Frontal cortex (tissue), 4 donors: ENCODE data around the gene BMPR1A. TPM values are rescaled to one million over a fixed set of nuclear protein-coding genes. Genes with fewer than 3 reads are reported as not detected.
"Not testable (repeated sequence)": the region's sequence is repeated elsewhere in the genome, so short reads cannot be mapped to it uniquely, and the experiment has no call there.

ENCODE experiments used
- DNase-seq, 2 donors: peaks; one replicate each; pipeline ENCODE4 v3.0.0; 2012; ENCODE audit warnings: low spot score in 2 of 2
- FAIRE-seq: peaks from 2 replicates; lab custom pipeline; 2012; peaks lifted over from hg19 to GRCh38; lab: Jason Lieb, UNC
- total RNA-seq: library from RNA; depleted of rRNA; stranded (reverse); fragments of >200 nt; gene quantifications from one replicate; pipeline ENCODE4 v1.2.3, GENCODE V29; 2014
- donor health status: control.
- donor health status: control.
- donor health status: control.

The BMPR1A gene
- total RNA-seq, 1 donor from 2014 or later: 46.5 TPM

DNA sequence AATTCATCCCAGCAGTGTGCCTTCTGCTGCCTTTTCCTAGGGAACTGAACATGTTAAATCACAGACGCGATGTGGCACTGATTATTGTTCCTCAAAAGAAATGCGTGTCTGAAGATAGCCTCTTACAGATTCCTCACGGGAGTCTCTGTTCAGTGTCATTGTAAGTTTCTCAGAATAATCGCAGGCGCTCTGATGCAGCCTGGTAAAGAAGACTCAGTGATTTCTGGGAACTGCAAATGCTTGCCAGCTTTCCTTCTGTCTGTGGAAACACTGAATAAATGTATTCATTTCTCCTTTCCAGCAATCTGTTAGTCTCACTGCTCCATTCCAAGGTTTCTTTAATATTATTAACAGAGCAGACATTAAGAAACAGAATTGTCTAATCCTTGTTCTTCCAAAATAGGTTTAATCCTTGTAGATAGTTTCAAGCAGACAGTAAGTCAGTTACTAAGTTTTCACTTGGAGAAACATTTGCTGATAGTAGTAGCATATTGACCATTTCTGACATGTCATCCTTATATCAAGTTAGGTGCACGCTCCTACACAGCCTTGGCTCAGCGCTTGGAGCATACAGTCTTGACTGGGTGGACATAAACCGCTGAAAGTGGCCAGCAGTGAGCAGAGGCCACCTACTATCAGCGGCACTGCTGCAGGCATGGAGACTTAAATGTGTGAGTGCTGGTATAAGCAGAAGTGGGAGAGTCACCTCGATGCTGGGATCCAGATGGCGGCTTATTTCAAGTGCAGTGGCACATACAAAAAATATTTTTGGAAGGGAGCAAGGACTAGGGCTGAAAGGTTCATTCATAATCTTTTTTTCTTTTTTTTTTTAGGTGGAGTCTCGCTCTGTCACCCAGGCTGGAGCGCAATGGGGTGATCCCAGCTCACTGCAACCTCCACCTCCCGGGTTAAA lies 173.3 kb downstream of the BMPR1A start:
- FAIRE-seq (no peak), DNase-seq (no peak)

DNA sequence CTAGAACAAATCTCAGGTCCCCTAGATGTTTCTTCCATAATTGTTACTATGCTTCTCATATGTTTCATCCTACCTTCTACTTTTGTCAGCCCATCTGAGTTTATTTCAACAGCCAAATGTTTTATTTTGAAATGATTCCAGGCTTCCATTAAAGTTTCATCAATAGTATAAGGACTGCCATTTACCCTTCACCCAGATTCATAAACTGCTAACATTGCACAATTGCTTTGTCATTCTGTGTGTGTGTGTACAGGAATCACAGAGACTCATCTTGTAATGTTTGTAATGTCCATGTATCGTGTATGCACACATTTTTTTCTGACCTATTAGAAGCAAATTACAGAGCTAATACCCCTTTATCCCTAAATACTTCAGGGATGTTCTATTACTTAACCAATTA lies 175.5 kb downstream of the BMPR1A start:
- DNase-seq: no peak
- no peak for FAIRE-seq

DNA sequence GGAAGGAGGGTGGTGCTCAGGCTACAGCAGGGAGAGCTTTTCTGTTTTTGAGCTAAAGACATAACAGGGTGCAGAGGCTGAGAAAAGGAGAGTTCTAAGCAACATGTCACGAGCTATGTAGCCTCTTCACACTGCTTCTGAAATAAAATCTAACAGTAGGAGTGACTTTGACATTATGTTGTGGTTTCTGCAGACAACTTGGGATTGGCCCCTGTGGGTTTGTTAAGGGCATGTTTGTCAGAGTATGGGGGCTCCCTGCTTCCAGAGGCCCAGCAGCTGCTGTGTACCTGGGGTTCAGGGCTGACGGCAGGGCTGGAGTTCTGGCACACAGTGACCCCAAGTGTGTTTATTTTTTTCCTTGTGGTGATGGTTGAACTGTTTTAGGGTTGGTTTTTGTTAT lies 176.3 kb downstream of the BMPR1A start:
- no peak for FAIRE-seq
- DNase-seq: no peak

DNA sequence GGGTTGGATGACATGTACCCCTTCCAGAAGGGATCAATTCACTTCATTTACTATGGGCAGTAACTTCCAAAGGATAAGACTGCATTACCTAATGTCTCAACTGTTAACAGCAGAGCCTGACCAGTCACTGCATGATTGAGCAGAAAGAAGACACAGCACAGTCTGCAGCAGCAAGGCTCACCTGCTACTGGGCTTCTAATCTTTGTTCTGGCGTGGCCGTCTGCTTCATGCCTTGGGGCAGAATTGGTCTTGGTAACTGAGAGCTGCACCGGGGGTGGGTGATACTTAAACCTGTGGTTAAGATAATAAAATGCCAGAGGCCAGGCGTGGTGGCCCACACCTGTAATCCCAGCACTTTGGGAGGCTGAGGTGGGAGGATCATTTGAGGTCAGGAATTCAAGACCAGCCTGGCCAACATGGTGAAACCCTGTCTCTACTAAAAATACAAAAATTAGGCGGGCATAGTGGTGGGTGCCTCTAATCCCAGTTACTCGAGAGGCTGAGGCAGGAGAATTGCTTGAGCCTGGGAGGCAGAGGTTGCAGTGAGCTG lies 177.8 kb downstream of the BMPR1A start:
- not testable (repeated sequence) for FAIRE-seq, DNase-seq

DNA sequence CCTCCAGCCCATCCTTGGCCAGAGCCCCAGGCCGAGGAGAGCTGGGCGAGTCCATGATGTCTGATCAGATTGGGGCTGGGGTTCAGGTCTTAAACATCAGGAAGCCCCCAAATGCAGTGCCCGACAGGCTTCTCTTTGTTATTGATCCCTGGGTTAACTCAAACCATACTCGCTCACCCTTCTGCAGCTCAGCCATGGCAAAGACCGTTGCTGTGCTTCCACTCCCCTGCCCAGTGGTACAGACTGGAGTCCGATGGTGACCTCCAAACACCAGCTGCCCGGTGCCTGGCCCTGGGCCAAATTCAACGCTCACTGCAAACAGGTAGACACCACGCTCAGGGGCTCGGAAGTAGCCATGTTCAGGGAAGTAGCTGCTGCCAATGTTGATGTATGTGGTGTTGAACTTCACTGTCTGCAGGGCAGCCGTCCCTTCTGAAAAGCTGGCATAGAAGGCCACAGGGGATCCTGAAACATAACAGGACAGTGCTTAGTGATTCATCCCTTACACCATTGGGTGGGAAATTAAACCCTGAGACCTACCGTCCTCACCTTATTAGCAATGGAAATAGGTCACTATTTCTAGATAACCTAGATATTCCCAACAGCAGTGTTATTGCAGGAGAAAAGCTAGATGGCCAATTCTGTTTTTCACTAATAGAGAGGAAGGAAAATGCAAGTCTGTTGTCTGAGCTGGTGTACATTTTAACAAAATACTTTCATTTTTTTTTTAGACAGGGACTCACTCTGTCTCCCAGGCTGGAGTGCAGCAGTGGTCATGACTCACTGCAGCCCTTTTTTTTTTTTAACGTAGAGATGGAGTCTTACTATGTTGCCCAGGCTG lies 180.5 kb downstream of the BMPR1A start:
- no peak for FAIRE-seq
- no peak for DNase-seq

DNA sequence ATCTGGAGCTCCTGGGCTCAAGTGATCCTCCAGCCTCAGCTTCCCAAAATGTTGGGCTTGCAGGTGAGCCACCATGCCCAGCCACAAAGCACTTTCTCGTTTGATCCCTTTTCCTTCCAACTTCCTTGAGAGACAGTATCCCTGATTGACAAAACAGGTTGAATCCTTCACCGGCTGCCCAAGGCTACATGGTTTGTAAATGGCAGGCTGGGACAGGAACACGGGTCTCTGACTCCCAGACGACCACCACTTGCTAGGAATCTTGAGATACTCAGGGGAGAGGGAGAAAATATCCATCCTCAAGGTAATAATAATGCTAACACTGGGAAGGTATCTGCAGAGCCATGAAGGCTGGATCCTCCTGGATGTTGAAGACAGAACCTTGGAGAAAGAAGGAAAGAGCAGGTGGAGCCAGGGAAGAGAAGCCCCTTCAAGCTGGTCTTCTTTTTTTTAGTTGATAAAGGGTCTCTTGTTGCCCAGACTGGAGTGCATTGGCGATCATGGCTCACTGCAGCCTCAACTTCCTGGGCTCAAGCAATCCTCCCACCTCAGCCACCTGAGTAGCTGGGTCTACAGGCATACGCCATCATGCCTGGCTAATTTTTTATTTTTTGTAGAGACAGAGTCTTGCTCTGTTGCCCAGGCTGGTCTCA lies 181.2 kb downstream of the BMPR1A start:
- DNase-seq (no peak), FAIRE-seq (no peak)

DNA sequence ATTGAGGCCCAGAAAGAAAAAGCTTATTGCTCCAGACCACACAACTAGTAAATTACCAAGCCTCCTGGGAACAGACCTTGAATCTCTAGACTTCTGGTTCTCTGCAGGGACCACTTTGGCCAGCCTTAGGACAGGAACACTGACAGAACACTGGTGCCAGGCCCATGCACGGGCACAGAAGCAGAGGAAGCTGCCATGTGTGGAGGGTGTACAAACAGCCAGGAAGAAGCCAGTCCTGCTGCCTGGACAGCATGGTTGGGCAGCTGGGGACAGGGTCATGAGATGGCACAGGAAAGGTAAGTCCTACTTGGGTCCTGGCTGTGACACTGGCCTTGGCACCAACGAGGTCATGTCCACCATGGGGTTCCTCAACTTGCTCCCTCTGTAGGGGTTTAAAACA lies 181.8 kb downstream of the BMPR1A start:
- FAIRE-seq: no peak
- no peak for DNase-seq

DNA sequence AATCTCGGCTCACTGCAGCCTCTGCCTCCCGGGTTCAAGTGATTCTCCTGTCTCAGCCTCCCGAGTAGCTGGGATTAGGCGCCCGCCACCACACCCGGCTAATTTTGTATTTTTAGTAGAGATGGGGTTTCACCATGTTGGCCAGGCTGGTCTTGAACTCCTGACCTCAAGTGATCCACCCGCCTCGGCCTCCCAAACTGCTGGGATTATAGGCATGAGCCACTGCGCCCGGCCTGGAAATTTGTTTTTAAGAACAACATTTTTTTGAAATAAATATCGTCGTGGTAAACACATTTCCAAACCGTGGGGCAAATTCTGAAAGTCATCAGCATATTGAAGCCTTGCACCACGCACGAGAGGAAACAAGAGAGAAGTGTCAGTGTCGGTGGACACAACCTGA lies 183.7 kb downstream of the BMPR1A start:
- not testable (repeated sequence) for DNase-seq, FAIRE-seq

DNA sequence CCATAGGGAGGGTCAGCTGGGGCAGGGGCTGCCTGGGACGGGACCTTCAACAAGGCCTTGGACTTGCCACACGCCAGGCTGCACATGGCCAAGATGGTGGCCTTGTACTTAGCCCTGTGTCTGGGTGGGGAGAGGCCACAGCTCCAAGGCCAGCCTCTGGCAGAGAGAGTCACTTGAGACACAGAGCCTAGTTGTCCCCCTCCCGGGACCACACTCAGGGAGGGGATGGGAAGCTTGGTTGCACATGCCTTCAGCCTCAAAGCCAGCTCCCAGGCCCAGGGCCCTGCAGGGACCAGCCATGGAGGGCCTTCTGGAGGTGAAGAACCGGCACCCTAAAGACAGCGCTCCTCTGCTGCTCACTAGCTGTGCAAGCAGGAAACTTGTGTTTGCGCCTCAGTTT lies 184.3 kb downstream of the BMPR1A start:
- FAIRE-seq: no peak
- no peak for DNase-seq

DNA sequence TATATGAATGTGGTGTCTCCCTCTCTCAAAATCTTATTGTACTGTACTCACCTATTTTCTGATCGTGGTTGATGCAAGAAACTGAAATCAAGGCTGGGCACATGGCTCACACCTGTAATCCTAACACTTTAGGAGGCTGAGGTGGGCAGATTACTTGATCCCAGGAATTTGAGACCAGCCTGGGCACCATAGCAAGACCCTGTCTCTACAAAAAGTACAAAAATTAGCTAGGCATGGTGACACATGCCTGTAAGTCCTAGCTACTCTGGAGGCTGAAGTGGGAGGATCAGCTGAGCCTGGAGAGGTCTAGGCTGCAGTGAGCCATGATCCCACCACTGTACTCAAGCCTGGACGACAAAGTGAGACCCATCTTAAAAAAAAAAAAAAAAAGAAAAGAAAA lies 185.0 kb downstream of the BMPR1A start:
- DNase-seq (no peak), FAIRE-seq (no peak)

DNA sequence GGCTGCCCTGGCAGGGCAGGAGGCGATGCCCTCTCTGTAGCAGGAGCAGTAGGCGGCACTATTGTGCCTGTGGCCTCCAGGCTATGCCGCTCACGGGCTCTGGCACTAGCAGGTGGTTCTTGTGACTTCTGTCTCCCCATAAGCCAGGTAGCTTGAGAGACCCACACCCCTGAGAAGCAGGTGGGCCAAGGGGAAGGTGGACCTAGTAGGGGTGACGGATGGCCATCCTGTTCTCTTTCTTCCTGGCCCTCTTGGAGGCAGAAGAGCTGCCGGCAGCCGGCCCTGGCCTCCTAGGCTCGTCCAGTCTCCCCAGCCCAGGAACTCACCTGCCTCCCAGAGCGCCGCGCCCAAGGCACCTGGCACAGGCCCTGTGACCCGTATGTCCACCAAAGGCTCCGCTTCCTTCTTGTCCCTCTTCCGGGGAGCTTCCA lies 185.6 kb downstream of the BMPR1A start:
- DNase-seq: no peak
- no peak for FAIRE-seq

DNA sequence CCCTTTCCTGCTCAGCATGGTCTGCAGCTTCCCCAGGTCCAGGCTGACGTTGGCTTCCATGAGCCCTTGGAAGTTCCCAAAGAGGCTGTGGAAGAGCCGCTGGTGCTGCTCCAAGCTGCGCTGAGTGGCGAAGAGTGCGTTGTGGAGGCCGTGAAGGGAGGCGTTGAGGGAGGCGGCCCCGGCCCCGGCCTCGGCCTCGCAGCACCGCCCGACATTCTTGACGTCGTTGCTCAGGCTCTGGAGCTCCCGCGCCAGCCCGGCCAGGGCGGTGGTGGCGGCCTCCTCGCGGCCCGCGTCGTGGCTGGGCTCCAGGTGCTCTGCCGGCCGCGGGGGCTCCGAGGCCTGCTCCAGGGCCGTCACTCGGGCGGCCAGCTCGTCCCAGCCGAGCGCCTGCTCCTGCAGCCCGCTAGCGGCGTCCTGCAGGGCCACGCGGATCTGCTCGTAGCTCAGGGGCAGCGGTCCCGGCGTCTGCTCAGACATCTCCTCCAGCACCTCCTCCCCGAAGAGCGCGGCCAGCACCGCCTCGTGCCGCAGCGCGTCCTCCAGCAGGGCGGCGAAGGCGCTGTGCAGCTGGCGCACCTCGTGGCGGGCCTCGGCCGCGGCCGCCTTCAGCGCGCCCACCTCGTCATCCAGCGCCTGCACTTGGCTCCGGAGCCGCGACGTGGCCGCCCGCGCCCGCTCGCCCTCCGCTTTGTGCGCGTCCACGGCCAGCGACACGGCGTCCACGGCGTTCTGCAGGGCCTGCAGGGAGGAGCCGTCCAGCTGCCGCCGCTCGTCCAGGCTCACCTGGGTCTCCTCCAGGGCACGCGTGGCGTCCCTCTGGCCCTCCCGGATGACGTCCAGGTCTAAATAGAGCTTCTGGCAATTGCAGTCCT lies 186.3 kb downstream of the BMPR1A start:
- no peak for FAIRE-seq

DNA sequence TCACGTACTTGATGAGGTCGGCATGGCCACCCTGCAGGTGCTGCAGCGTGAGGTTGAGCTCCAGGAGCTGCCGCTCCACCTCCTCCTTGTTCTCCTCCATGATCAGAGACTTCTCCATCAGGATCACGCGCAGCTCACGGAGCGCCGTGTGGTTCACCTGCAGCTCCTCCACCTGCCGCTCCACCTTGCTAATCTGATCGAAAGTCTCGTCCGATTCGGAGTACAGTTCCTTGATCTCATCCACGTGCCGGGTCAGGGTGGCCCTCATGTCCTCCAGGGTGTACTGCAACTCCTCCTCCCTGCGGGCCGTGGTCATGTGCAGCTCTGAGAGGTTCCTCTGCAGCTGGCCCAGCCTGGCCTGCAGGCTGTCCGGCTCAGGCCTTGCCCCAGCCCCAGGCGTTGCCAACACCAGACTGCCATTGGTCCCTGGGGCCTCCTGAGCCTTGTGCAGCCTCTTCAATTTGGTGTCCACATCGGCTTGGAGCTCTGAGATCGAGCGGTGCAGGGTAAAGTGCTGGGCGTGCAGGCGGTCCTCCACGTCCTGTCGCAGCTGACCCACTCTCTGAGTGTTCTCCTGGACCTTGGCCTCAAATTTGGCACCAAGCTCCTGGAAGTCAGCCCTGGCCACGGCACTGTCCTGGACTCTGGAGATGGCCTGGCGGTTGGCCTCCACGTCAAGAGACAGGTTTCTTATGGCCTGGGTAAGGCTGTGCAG lies 187.1 kb downstream of the BMPR1A start:
- FAIRE-seq (no peak), DNase-seq (no peak)

More for the DNA sequence above, 186.3 kb downstream of the BMPR1A start:
- no peak for DNase-seq

DNA sequence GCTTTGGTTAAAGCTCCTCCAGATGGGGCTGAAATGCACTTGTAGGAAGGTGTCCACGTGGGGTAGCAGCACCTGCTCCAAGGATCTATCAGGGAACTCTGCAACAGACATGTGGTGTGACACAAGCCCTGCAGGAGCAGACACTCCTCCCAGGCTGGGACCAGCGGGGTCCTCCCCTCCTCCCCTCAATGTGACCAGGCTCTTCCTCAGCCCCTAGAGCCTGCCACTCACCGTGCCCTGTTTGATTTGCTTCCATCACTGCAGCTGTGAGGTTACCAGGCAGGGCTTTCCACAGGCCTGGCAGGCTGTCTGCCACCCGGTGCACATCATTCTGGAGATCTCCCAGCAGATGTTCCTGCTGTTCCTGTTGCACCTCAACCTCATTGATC lies 187.6 kb downstream of the BMPR1A start:
- FAIRE-seq (no peak), DNase-seq (no peak)

DNA sequence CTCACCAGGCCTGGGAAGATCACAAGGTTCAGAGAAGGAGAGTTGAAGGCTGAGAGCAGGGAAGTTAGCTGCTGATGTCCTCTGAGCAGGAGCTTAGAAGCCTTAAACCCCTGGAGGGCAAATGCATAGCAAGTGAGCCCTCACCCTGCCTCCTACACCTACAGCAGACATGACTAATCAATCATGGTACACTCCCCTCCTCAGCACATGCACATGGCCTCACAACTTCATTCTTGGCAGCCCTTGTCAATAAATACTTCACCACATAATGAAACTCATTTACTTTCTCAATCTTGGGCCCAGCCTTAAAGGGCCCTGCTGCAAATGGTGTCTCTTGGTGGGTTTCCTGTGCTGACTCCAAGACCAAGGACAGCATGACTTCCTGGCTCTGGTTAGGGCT lies 188.1 kb downstream of the BMPR1A start:
- DNase-seq (no peak), FAIRE-seq (no peak)

DNA sequence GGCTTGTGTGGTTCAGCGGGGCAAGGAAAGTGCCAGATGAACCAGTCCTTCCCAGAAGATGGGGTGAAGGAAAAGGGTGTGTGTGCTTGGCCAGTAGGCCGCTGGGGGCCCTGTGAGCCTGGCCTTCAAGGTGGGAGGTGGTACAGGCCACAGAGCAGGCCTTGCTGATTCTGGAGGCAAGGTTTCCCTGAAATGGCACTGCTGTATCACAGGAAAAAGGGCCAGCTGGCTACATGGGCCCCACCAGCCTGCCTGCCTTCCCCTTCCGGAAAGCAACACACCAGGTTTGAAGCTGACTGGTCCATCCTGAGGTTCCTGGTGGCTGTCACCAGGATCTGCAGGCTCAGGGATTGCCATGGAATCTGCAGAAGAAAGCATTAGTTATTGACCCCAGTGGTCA lies 188.5 kb downstream of the BMPR1A start:
- FAIRE-seq (no peak), DNase-seq (no peak)

DNA sequence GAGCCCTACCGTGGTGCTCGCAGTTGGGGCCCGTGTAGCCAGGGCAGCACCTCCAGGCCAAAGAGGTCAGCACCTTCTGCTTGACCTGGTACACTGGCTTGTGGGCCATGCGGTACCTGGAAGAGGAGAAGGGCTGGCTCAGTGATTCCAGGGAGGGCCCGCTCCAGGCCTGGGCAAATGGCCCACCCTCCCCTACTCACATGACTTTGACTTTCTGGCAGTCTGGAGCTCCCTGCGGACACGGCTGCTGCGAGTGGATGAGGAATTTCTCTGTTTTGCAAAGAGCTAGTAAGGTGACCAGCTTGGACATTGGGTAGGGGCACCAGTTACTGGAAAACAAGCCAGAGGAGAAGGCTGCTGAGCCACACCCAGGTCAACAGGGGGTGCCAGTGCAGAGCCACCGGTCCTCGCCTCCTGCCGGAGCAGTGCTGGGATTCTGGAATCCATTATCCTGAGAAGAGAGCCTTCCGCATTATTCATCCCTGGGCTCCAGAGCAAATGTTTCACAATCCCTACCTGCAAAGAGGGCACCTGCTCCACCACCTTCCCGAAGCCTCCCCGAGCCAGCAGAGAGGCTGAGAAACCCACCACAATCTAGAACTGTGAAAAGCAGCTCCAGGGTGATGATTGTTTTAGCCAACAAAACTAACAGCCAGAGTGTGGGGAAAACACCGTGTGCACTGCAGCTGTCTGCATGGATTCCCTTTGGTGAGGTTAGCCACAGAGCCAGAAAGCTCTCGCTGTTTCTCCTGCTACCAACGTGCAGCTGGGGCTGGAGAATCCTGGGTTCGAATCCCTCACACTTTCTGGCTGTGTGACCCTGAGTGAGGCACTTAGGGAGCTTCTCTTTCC lies 189.2 kb downstream of the BMPR1A start:
- DNase-seq (no peak), FAIRE-seq (no peak)
